Measurements from ENCODE around the gene NPHS2.

DNA sequence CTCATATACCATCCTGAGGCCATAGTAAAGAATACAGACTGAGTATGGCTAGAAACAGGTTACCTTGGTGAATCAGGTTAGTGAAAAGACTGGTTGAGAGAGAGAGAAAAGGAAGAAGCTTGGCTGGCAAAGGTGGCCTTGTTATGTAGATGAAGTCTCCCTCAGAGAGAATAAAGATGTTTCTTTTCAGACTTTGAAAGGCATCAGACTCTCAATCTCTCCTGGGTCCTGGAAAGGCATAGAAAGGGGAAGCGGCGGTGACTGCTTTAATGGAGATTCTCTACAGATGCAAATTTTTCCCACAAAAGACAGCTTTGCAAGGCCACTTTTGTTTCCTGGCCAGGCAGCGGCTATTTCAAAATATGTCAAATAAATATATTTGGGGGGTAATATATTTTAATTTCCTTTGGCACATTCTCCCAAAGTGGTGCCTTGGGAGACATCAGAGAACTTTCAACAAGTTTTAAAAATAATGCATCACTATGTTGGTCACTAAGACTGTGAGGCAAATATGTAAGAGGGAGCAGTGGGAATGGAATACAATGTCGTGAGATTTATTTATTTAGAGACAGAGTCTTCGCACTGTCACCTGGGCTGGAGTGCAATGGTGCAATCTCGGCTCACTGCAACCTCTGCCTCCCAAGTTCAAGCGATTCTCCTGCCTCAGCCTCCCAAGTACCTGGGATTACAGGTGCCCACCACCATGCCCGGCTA is 46.1 kb downstream of the NPHS2 start:
- no peak for TF ChIP-seq CHD1 (IDR thresholded peaks at IDR 0.05; ENCODE audit: low read depth, low read length)
- TF ChIP-seq MAZ (IDR thresholded peaks at IDR 0.05; ENCODE audit: borderline replicate concordance, low read depth, low read length), result no peak
- TF ChIP-seq RAD21 (IDR thresholded peaks at IDR 0.05; ENCODE audit: low read length), result no peak

Measured in IMR-90 (cell line).